ENCODE measurements around the gene HNRNPA3.

Gene HNRNPA3

DNA sequence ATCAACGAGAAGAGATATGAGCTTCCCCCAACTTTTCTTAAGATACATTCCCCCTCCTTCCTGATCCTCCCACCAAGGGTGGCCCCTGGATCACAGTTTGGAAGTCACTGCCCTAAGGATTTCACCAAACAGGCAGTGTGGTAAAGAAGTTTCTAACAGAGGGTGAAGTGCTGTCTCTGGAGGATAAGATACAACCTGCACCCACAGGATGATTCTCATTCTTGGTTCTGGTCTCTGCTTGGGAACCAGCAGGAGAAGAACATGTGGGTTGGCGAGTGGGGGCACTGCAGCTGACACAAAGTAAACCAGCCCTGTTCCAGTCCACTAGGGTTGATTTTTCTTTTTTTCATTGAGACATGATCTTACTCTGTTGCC is 42.6 kb downstream of the HNRNPA3 start:
- H3K36me3 ChIP-seq = no peaks in the 10 kb centered on the region
- peak overlapping the region in 1 of 2 donors; percentile 5 for H3K4me3 ChIP-seq
- intact Hi-C loops (cut with DNase I; ENCODE audit: low total_unique reads) = no loop called here
- no peaks in the 10 kb centered on the region for H3K27me3 ChIP-seq
- TF ChIP-seq, protein P1, sequence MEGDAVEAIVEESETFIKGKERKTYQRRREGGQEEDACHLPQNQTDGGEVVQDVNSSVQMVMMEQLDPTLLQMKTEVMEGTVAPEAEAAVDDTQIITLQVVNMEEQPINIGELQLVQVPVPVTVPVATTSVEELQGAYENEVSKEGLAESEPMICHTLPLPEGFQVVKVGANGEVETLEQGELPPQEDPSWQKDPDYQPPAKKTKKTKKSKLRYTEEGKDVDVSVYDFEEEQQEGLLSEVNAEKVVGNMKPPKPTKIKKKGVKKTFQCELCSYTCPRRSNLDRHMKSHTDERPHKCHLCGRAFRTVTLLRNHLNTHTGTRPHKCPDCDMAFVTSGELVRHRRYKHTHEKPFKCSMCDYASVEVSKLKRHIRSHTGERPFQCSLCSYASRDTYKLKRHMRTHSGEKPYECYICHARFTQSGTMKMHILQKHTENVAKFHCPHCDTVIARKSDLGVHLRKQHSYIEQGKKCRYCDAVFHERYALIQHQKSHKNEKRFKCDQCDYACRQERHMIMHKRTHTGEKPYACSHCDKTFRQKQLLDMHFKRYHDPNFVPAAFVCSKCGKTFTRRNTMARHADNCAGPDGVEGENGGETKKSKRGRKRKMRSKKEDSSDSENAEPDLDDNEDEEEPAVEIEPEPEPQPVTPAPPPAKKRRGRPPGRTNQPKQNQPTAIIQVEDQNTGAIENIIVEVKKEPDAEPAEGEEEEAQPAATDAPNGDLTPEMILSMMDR (IDR thresholded peaks at IDR 0.05) = no peak
- H3K27ac ChIP-seq = peak overlapping the region in 1 of 2 donors; percentile 16
- peaks cover 0 to 98% (median 74%) of the 10 kb centered on the region in 4 donors for H3K4me1 ChIP-seq
- DNase-seq = no peak
- H3K9me3 ChIP-seq = no peaks in the 10 kb centered on the region

DNA sequence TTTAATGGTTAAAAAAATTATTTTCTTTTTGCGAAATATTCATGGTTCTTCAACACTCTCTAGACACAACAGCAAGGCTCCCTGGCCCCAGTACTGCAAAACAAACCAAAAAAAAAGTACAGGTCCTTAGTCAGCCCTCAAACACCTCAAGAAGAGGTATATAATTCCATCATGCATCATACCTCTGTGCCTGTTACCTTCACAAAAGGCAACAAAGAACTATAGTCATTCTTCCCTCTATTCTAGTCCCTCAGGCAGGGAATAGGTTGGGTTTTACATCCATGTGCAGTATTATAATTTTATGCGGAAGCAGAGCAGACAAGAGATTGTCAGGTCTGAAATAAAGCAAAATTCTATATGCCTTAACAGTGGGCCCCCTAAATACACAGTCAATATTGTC is 43.4 kb downstream of the HNRNPA3 start:
- intact Hi-C loops (cut with DNase I; ENCODE audit: low total_unique reads) = no loop called here
- DNase-seq = no peak
- Histone ChIP-seq H3K27me3 (no peaks in the 10 kb centered on the region), H3K9me3 (no peaks in the 10 kb centered on the region), H3K4me1 (peaks cover 0 to 98% (median 71%) of the 10 kb centered on the region in 4 donors), H3K36me3 (no peaks in the 10 kb centered on the region), H3K27ac (no peak overlapping the region), H3K4me3 (no peak overlapping the region)
- TF ChIP-seq, protein P1 (IDR thresholded peaks at IDR 0.05) = no peak

DNA sequence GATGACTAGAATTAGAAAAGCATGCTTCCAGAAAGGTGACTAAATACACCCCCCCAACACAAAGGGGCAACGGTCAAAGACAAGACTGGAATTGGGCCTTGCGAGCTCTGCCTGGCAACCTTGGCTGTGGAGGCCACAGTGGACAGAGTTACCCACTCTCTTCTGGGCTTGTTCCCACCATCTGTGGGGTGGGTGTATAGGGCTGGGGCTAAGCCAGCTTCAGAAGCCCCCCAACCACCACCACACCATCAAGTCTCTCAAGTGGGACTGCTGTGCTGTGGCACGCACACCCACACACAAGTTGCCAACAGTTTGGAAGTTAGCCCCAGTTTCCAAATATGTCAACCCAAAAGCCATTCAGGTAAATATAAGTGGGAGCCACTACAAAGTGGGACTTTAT is 44.1 kb downstream of the HNRNPA3 start:
- no peaks in the 10 kb centered on the region for H3K27me3 ChIP-seq
- TF ChIP-seq, protein P1 (IDR thresholded peaks at IDR 0.05) = no peak
- peak overlapping the region in 1 of 2 donors; percentile 2 for H3K4me3 ChIP-seq
- H3K4me1 ChIP-seq = peaks cover 0 to 98% (median 67%) of the 10 kb centered on the region in 4 donors
- no peak overlapping the region for H3K27ac ChIP-seq
- no peaks in the 10 kb centered on the region for H3K9me3 ChIP-seq
- H3K36me3 ChIP-seq = no peaks in the 10 kb centered on the region
- no peak for DNase-seq
- intact Hi-C loops (cut with DNase I; ENCODE audit: low total_unique reads) = no loop called here

- TF ChIP-seq, protein P1 (IDR thresholded peaks at IDR 0.05) = no peak
- H3K4me3 ChIP-seq = peak overlapping the region in 1 of 2 donors; percentile 2
- H3K27ac ChIP-seq = peak overlapping the region in 1 of 2 donors; percentile 1
- H3K36me3 ChIP-seq = no peaks in the 10 kb centered on the region
- no peak for DNase-seq
- H3K27me3 ChIP-seq = no peaks in the 10 kb centered on the region
- no peaks in the 10 kb centered on the region for H3K9me3 ChIP-seq
- intact Hi-C loops (cut with DNase I; ENCODE audit: low total_unique reads) = no loop called here
- peaks cover 0 to 96% (median 62%) of the 10 kb centered on the region in 4 donors for H3K4me1 ChIP-seq
Observed at GRCh38 chr2:177257471-177257870, 44.9 kb downstream of the HNRNPA3 start.

GRCh38 chr2:177258059-177258458 is 45.5 kb downstream of the HNRNPA3 start:
- H3K27ac ChIP-seq = no peak overlapping the region

More at GRCh38 chr2:177258059-177258458, 45.5 kb downstream of the HNRNPA3 start:
- no peaks in the 10 kb centered on the region for H3K36me3 ChIP-seq
- no peak overlapping the region for H3K4me3 ChIP-seq
- H3K4me1 ChIP-seq = peaks cover 0 to 91% (median 56%) of the 10 kb centered on the region in 4 donors
- no peak for DNase-seq
- H3K27me3 ChIP-seq = no peaks in the 10 kb centered on the region
- TF ChIP-seq, protein P1 (IDR thresholded peaks at IDR 0.05) = no peak
- intact Hi-C loops (cut with DNase I; ENCODE audit: low total_unique reads) = no loop called here
- no peaks in the 10 kb centered on the region for H3K9me3 ChIP-seq

Data from tibial artery (tissue), 4 donors.